ENCODE measurements around the gene HOXB3.

Gene HOXB3

DNA sequence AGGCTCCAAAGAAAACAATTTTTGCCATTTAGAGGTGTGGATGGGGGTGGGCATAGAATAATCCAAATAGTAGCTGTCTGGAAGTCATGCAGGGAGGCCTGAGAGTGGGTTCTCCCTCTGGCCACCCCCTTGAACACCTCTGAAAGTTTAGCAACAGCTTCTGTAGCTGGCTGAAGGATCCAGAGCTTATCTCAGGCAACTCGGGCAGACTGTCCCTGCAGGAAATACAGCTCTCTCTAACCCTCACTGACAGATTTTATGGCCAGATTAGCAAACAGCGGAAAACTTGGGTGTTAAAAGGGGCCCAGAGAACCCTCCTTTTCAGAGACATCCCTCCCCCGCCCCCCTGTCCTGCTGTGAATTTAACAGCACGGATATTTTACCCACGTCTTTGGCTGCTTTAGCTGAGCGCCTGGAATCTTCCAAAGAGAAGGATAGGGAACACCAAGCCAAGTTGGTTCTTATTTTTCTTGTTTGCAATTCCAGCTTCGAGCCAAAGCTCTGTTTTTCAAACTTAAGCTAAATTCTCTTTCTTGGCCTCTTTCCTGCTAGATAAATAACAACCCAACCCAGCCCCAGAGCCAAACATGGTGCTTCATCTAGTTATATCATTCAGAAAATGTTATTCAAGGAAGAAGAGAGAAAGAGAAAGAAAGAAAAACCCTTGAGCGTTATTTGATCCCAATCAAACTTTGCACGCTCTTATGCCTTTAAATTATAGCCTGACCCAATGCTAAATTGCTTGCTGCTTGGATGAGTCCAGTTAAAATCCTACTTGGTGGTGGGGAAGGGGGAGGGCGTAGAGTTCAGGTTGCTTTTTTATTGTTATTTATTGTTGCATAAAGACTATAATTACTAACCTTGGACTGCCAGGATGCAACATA is 42.9 kb downstream of the HOXB3 start (continued):
- TF ChIP-seq, protein P1, sequence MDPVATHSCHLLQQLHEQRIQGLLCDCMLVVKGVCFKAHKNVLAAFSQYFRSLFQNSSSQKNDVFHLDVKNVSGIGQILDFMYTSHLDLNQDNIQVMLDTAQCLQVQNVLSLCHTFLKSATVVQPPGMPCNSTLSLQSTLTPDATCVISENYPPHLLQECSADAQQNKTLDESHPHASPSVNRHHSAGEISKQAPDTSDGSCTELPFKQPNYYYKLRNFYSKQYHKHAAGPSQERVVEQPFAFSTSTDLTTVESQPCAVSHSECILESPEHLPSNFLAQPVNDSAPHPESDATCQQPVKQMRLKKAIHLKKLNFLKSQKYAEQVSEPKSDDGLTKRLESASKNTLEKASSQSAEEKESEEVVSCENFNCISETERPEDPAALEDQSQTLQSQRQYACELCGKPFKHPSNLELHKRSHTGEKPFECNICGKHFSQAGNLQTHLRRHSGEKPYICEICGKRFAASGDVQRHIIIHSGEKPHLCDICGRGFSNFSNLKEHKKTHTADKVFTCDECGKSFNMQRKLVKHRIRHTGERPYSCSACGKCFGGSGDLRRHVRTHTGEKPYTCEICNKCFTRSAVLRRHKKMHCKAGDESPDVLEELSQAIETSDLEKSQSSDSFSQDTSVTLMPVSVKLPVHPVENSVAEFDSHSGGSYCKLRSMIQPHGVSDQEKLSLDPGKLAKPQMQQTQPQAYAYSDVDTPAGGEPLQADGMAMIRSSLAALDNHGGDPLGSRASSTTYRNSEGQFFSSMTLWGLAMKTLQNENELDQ (tag by site-specific recombination; IDR thresholded peaks at IDR 0.05; ENCODE audit: low read depth) = no peak
- TF ChIP-seq ZNF221 (tag by site-specific recombination; IDR thresholded peaks at IDR 0.05; ENCODE audit: borderline replicate concordance) = no peak
- TF ChIP-seq, protein P2, sequence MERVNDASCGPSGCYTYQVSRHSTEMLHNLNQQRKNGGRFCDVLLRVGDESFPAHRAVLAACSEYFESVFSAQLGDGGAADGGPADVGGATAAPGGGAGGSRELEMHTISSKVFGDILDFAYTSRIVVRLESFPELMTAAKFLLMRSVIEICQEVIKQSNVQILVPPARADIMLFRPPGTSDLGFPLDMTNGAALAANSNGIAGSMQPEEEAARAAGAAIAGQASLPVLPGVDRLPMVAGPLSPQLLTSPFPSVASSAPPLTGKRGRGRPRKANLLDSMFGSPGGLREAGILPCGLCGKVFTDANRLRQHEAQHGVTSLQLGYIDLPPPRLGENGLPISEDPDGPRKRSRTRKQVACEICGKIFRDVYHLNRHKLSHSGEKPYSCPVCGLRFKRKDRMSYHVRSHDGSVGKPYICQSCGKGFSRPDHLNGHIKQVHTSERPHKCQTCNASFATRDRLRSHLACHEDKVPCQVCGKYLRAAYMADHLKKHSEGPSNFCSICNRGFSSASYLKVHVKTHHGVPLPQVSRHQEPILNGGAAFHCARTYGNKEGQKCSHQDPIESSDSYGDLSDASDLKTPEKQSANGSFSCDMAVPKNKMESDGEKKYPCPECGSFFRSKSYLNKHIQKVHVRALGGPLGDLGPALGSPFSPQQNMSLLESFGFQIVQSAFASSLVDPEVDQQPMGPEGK (tag by site-specific recombination; IDR thresholded peaks at IDR 0.05) = peak; percentile 75
- TF ChIP-seq ZNF132 (tag by site-specific recombination; IDR thresholded peaks at IDR 0.05; ENCODE audit: borderline replicate concordance) = no peak
- TF ChIP-seq ZNF658 (tag by site-specific recombination; IDR thresholded peaks at IDR 0.05) = no peak
- no peak for TF ChIP-seq PRDM1 (tag by site-specific recombination; IDR thresholded peaks at IDR 0.05)
- no peak for TF ChIP-seq ZFP41 (tag by site-specific recombination; IDR thresholded peaks at IDR 0.05; ENCODE audit: borderline replicate concordance)

DNA sequence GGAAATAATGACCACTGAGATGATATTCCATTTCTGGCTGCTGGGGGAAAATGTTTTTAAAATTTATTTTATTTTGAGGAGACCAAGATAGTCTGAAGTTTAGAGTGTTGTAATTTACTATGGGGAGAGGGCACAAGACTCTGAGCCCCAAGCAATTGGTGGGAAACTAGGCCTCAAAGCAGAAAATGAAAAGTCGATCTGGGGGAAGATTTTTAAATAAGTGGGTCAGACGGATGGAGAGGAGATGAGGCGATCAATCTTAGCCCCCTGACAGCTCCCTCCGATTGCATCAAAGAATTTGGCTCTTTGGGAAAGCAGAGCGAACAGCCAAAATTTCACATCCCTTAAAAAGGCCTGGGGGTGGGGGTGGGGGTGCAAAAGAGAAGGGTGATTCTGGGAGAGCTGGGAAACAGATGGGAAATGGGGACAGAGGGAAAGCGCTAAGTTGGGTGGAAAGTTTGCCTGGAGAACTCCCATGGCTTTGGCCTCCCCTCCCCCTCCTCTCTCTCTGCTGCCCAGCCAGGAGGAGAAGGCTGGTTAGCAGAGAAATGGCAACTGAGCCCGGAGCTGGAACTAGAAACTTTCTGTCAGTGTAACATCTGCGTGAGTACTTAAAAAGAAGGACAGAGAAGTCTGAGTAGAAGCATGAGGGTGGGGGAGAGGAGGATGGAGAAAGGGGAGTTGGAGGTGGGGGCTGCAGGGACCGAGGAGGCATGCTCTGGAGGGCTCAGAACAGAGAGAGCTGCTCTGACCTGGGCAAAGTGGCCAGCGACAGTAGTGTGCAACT is 43.7 kb downstream of the HOXB3 start:
- peak overlapping the region; percentile 100 for H3K27ac ChIP-seq (ENCODE audit: extremely low read depth, low read depth, low read length)
- ChIA-PET CTCF (interaction anchor here (1.0 to 3.1 kb wide), 5 partner anchors 9 to 53 kb away, joined by 3 to 15 read pairs (median 5); no protein-coding TSS in a partner anchor), POLR2A (interaction anchor here (0.6 to 1.8 kb wide), 14 partner anchors 9 to 527 kb away, joined by 3 to 22 read pairs (median 4); partner anchors contain the start of genes HOXB5 and HOXB9)
- H3K4me3 ChIP-seq (ENCODE audit: low read depth, low read length) = no peak overlapping the region
- H3K36me3 ChIP-seq (ENCODE audit: control insufficient read depth in 2 of 2, insufficient read depth in 1 of 2, low read length in 2 of 2) = peaks cover 10 to 29% of the 10 kb centered on the region in 2 experiments
- H3K4me1 ChIP-seq (ENCODE audit: control insufficient read depth, insufficient read depth, low read length) = peaks cover 48% of the 10 kb centered on the region
- H3K9me3 ChIP-seq (ENCODE audit: control insufficient read depth, insufficient read depth, low read depth, low read length) = no peaks in the 10 kb centered on the region
- TF ChIP-seq ZNF10 (tag by site-specific recombination; IDR thresholded peaks at IDR 0.05) (0 out of 2 replicates have a peak, but pooled peaks have one; percentile 14), ZNF600 (tag by site-specific recombination; IDR thresholded peaks at IDR 0.05) (peak; percentile 73; the same call in 1 of the 2 replicates), ZNF416 (tag by site-specific recombination; IDR thresholded peaks at IDR 0.05) (no peak), ZNF423 (tag by site-specific recombination; IDR thresholded peaks at IDR 0.05) (peak; percentile 14; the same call in 1 of the 2 replicates), ZXDB (tag by site-specific recombination; IDR thresholded peaks at IDR 0.05) (0 out of 2 replicates have a peak, but pooled peaks have one; percentile 41), HOXA7 (CRISPR knock-in tag; IDR thresholded peaks at IDR 0.05; ENCODE audit: borderline replicate concordance) (no peak), OVOL3 (tag by site-specific recombination; IDR thresholded peaks at IDR 0.05) (no peak), OSR2 (tag by site-specific recombination; IDR thresholded peaks at IDR 0.05) (no peak), PRDM1 (tag by site-specific recombination; IDR thresholded peaks at IDR 0.05) (peak; percentile 88), SCRT1 (tag by site-specific recombination; IDR thresholded peaks at IDR 0.05; ENCODE audit: borderline replicate concordance) (no peak), ZNF777 (tag by site-specific recombination; IDR thresholded peaks at IDR 0.05; ENCODE audit: borderline replicate concordance) (no peak)
- TF ChIP-seq, protein P3, sequence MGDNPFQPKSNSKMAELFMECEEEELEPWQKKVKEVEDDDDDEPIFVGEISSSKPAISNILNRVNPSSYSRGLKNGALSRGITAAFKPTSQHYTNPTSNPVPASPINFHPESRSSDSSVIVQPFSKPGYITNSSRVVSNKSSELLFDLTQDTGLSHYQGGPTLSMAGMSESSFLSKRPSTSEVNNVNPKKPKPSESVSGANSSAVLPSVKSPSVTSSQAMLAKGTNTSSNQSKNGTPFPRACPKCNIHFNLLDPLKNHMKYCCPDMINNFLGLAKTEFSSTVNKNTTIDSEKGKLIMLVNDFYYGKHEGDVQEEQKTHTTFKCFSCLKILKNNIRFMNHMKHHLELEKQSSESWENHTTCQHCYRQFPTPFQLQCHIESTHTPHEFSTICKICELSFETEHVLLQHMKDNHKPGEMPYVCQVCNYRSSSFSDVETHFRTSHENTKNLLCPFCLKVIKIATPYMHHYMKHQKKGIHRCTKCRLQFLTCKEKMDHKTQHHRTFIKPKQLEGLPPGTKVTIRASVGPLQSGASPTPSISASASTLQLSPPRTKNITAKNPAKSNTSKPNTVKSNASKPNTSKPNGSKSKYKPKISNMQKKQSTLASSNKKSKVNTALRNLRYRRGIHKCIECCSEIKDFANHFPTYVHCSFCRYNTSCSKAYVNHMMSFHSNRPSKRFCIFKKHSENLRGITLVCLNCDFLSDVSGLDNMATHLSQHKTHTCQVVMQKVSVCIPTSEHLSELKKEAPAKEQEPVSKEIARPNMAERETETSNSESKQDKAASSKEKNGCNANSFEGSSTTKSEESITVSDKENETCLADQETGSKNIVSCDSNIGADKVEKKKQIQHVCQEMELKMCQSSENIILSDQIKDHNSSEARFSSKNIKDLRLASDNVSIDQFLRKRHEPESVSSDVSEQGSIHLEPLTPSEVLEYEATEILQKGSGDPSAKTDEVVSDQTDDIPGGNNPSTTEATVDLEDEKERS (tag by site-specific recombination; IDR thresholded peaks at IDR 0.05) = no peak
- TF ChIP-seq, protein P4, sequence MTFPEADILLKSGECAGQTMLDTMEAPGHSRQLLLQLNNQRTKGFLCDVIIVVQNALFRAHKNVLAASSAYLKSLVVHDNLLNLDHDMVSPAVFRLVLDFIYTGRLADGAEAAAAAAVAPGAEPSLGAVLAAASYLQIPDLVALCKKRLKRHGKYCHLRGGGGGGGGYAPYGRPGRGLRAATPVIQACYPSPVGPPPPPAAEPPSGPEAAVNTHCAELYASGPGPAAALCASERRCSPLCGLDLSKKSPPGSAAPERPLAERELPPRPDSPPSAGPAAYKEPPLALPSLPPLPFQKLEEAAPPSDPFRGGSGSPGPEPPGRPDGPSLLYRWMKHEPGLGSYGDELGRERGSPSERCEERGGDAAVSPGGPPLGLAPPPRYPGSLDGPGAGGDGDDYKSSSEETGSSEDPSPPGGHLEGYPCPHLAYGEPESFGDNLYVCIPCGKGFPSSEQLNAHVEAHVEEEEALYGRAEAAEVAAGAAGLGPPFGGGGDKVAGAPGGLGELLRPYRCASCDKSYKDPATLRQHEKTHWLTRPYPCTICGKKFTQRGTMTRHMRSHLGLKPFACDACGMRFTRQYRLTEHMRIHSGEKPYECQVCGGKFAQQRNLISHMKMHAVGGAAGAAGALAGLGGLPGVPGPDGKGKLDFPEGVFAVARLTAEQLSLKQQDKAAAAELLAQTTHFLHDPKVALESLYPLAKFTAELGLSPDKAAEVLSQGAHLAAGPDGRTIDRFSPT (tag by site-specific recombination; IDR thresholded peaks at IDR 0.05) = no peak

All from HEK293 (cell line).